Astrocyte of the cerebellum (primary cell): ENCODE data around the gene PAX9.
A peak's percentile ranks its signal among the peaks of the same experiment; 100 is the strongest.

Experiments used
- DNase-seq: peaks from one replicate; pipeline ENCODE4 v3.0.0-alpha.2; 2011; ENCODE audit warnings: low read depth
- H3K4me3 ChIP-seq: 2 replicates; pipeline ENCODE4 v1.5.1; 2011; ENCODE audit warnings: mild to moderate bottlenecking, low read depth, low read length, moderate library complexity
- in situ Hi-C: cut with HindIII; loops from 2 replicates; pipeline ENCODE4 v1.10.0; 2017; ENCODE audit warnings: low sequenced_read_pairs
- TF ChIP-seq, protein P1 (sequence below): IDR thresholded peaks from 2 replicates; pipeline ENCODE4 v1.5.1; 2012; ENCODE audit warnings: low read length, low read depth, moderate library complexity, mild to moderate bottlenecking; ENCODE audit errors: missing control alignments

PAX9 gene

GRCh38 chr14:36647824-36648753, 13.6 kb upstream of the PAX9 start:
- no peak for DNase-seq
- H3K4me3 ChIP-seq: peak overlapping the region; percentile 38
- in situ Hi-C loops: loop anchor here (25.0 kb wide), 1 partner anchor 464 kb away; no protein-coding TSS in a partner anchor
- TF ChIP-seq, protein P1, sequence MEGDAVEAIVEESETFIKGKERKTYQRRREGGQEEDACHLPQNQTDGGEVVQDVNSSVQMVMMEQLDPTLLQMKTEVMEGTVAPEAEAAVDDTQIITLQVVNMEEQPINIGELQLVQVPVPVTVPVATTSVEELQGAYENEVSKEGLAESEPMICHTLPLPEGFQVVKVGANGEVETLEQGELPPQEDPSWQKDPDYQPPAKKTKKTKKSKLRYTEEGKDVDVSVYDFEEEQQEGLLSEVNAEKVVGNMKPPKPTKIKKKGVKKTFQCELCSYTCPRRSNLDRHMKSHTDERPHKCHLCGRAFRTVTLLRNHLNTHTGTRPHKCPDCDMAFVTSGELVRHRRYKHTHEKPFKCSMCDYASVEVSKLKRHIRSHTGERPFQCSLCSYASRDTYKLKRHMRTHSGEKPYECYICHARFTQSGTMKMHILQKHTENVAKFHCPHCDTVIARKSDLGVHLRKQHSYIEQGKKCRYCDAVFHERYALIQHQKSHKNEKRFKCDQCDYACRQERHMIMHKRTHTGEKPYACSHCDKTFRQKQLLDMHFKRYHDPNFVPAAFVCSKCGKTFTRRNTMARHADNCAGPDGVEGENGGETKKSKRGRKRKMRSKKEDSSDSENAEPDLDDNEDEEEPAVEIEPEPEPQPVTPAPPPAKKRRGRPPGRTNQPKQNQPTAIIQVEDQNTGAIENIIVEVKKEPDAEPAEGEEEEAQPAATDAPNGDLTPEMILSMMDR: peak; percentile 56

DNA sequence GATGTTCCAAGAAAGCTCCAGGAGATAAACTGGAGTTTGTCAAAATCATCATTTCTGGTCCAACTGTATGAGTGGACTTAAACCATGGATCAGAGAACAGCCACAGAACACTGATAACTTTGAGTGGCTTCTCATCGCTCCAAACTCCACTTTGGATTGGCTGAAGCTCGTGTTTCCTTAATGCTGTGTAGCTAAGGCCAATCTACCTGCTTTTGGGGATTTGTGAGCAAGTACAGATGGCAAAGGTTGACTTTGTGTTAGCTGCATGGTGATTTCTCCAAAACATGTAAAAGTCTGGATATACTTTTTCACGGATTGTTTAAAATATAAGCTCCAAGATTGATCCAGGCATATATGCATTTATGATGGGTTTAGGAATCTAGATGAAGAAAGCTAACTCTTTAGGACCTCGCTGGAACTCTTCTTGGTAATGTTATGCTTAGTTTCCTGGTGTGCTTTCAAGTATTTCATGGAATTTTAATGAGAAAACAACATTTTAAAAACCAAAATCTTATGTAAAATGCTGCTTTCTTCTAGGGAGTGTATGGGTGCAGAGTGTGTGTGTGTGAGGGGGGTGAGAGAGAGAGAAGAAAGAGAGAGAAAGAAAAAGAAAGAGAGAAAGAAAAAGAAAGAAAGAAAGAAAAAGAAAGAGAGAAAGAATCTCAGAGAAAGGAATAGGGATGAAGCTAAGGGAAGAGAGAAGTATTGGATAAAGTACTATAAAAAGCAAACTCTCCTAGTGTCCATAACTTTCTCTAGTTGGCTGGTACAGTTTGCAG, 11.6 kb upstream of the PAX9 start:
- TF ChIP-seq, protein P1: no peak
- in situ Hi-C loops: loop anchor here (25.0 kb wide), 1 partner anchor 462 kb away; no protein-coding TSS in a partner anchor
- DNase-seq: no peak
- H3K4me3 ChIP-seq: no peak overlapping the region

- DNase-seq: no peak
- in situ Hi-C loops: no loop called here
- TF ChIP-seq, protein P1: no peak
- no peak overlapping the region for H3K4me3 ChIP-seq
Observed at GRCh38 chr14:36652542-36653201, 9.0 kb upstream of the PAX9 start.

DNA sequence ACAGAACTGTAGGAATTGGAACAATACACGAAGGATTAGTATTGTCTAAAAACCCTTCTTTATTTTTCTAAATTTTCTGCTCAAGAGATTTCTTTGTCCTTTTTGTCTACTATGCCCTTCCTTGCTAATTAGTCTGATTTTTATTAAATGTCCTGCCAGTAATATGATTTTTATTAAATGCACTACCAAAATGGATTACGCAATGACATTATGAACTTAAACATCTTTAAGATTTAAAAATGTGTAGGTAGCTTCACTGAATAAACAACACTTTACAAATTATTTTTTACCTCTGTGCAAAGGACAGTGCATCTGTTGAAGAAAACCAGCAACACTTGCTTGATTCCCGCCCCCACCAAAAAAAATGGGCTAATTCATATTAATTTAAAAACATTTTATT, 8.2 kb upstream of the PAX9 start:
- TF ChIP-seq, protein P1: no peak
- DNase-seq: no peak
- in situ Hi-C loops: no loop called here
- no peak overlapping the region for H3K4me3 ChIP-seq

GRCh38 chr14:36653962-36654793, 7.5 kb upstream of the PAX9 start:
- TF ChIP-seq, protein P1: no peak
- in situ Hi-C loops: no loop called here
- H3K4me3 ChIP-seq: no peak overlapping the region
- DNase-seq: no peak
